ENCODE results near the gene APBB1IP.

GRCh38 chr10:26474026-26474425 lies 35.9 kb downstream of the APBB1IP start:
- TF ChIP-seq CTCF (IDR thresholded peaks at IDR 0.05) = no peak
- TF ChIP-seq POLR2A (IDR thresholded peaks at IDR 0.05) = no peak
